Esophagus muscularis mucosa (tissue), 4 donors: ENCODE results near the gene C12orf43.

ENCODE experiments used
- CTCF ChIP-seq, 3 experiments: fragments of 200-600 bp in 2 of 3; fragments of 450-650 bp in 1 of 3; sonication (generic) in 2 of 3; IDR thresholded peaks; one replicate each; pipeline ENCODE4 v1.5.1; 2017 to 2019; ENCODE audit warnings: antibody characterized with exemption in 3 of 3, mild to moderate bottlenecking in 2 of 3, moderate library complexity in 1 of 3
- EP300 ChIP-seq: sonication (generic); formaldehyde crosslinking; IDR thresholded peaks from one replicate; pipeline ENCODE4 v1.6.1; 2017; ENCODE audit warnings: antibody characterized with exemption
- POLR2AphosphoS5 ChIP-seq, 2 donors: sonication (generic); formaldehyde crosslinking; IDR thresholded peaks; one replicate each; pipeline ENCODE4 v1.6.1; 2017; ENCODE audit warnings: antibody characterized with exemption in 2 of 2

GRCh38 chr12:121057794-121058193 is 41.5 kb upstream of the C12orf43 start:
- no peak for TF ChIP-seq EP300
- TF ChIP-seq CTCF (IDR thresholded peaks at IDR 0.05): no peak
- TF ChIP-seq POLR2AphosphoS5 (IDR thresholded peaks at IDR 0.05): no peak
